Astrocyte of the cerebellum (primary cell): ENCODE results near the gene CNGA1.
"Not testable (repeated sequence)": the region's sequence is repeated elsewhere in the genome, so short reads cannot be mapped to it uniquely, and the experiment has no call there.

Experiments
- DNase-seq: peaks from one replicate; pipeline ENCODE4 v3.0.0-alpha.2; 2011; ENCODE audit warnings: low read depth
- H3K4me3 ChIP-seq: 2 replicates; pipeline ENCODE4 v1.5.1; 2011; ENCODE audit warnings: mild to moderate bottlenecking, low read depth, low read length, moderate library complexity
- in situ Hi-C: cut with HindIII; loops from 2 replicates; pipeline ENCODE4 v1.10.0; 2017; ENCODE audit warnings: low sequenced_read_pairs
- TF ChIP-seq, protein P1 (sequence below): IDR thresholded peaks from 2 replicates; pipeline ENCODE4 v1.5.1; 2012; ENCODE audit warnings: low read length, low read depth, moderate library complexity, mild to moderate bottlenecking; ENCODE audit errors: missing control alignments

CNGA1 gene

GRCh38 chr4:47939456-47939855 lies 77.0 kb downstream of the CNGA1 start:
- H3K4me3 ChIP-seq: no peak overlapping the region
- no peak for DNase-seq
- in situ Hi-C loops: loop anchor here (10.0 kb wide), 1 partner anchor 265 kb away; no protein-coding TSS in a partner anchor
- TF ChIP-seq, protein P1, sequence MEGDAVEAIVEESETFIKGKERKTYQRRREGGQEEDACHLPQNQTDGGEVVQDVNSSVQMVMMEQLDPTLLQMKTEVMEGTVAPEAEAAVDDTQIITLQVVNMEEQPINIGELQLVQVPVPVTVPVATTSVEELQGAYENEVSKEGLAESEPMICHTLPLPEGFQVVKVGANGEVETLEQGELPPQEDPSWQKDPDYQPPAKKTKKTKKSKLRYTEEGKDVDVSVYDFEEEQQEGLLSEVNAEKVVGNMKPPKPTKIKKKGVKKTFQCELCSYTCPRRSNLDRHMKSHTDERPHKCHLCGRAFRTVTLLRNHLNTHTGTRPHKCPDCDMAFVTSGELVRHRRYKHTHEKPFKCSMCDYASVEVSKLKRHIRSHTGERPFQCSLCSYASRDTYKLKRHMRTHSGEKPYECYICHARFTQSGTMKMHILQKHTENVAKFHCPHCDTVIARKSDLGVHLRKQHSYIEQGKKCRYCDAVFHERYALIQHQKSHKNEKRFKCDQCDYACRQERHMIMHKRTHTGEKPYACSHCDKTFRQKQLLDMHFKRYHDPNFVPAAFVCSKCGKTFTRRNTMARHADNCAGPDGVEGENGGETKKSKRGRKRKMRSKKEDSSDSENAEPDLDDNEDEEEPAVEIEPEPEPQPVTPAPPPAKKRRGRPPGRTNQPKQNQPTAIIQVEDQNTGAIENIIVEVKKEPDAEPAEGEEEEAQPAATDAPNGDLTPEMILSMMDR: no peak

- no peak for DNase-seq
- TF ChIP-seq, protein P1: no peak
- in situ Hi-C loops: loop anchor here (10.0 kb wide), 1 partner anchor 262 kb away; no protein-coding TSS in a partner anchor
- no peak overlapping the region for H3K4me3 ChIP-seq
Observed at GRCh38 chr4:47936336-47936735, 80.1 kb downstream of the CNGA1 start.

DNA sequence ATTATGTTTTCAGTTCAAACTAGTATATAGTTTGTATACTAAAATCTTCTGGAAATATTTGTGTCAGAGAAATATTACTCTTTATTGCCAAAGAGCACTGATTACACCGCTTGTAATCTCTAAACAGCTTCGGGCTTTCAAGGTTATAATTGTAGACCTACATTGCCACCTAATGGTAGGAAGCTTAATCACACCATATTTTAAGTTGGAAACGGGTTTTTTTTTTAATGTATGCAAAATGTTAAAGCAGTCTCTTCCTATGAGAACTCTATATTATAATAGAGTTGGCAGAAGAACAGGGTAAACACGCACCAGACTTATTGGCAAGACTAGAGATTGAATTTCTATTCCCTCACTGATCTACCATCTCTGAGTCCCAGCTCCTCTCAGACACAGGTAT lies 82.6 kb downstream of the CNGA1 start:
- H3K4me3 ChIP-seq: no peak overlapping the region
- in situ Hi-C loops: loop anchor here (10.0 kb wide), 1 partner anchor 259 kb away; no protein-coding TSS in a partner anchor
- TF ChIP-seq, protein P1: peak; percentile 40
- DNase-seq: no peak

GRCh38 chr4:47930971-47931804 lies 85.3 kb downstream of the CNGA1 start:
- TF ChIP-seq, protein P1: no peak
- in situ Hi-C loops: loop anchor here (10.0 kb wide), 1 partner anchor 256 kb away; no protein-coding TSS in a partner anchor
- peak; percentile 53 for DNase-seq
- H3K4me3 ChIP-seq: no peak overlapping the region

DNA sequence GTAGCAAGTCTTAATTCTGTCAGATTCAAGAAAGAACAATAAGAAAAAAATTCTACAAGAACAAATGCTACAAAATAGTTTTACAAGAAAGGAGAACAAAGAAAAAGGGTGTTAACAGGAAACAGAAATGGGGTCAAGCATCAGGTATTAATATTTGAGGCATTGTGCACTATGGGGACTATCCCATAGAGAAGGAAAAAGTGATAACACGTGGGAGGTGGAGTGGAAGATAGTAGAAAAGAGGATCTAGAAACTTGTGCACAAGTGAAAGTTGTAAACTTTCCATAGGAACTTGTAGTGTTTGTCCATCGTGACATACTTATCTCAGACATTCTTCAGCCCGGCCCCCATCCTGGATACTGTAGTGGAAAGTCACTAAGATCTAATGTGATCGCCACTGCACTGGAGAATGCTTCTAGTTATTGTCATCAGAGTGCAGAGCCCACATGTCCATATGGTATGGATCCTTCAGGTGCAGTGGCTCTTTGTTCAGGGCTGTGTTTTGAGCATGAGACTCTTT lies 86.7 kb downstream of the CNGA1 start:
- TF ChIP-seq, protein P1: no peak
- DNase-seq: no peak
- in situ Hi-C loops: loop anchor here (10.0 kb wide), 1 partner anchor 255 kb away; no protein-coding TSS in a partner anchor
- H3K4me3 ChIP-seq: no peak overlapping the region

DNA sequence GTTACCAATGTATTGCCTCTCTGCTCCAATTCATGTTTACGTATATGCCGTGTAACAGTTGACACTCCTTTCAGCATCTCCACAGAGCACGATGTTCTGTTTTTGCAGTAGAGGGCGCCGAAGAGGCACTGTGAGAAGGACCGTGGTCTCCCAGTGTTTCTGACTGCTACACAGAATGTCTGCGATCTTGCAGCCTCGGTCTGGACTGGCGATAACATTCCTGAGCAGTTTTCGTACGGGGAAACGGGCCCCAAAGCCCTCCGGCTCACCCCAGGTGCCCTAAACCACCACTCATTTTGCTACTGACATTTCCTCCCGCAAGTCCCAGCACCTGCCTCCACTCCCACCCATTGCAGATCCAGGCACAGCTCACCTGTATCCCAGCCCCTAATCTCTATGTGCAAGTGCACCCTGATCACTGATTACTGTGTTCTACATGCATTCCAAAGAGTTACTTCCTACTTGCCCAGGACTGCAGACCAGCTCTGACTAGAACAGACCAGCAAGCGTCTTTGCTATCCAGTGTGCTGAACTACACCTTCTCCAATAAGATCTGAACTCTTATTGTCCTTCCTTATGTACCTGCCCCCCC lies 89.7 kb downstream of the CNGA1 start:
- in situ Hi-C loops: no loop called here
- TF ChIP-seq, protein P1: peak; percentile 84
- H3K4me3 ChIP-seq: peak overlapping the region; percentile 1

GRCh38 chr4:47923261-47923608 lies 93.2 kb downstream of the CNGA1 start:
- H3K4me3 ChIP-seq, in situ Hi-C loops, DNase-seq: not testable (repeated sequence)

More for the DNA sequence above, 89.7 kb downstream of the CNGA1 start:
- no peak for DNase-seq

- in situ Hi-C loops, DNase-seq, H3K4me3 ChIP-seq: not testable (repeated sequence)
Observed at GRCh38 chr4:47922436-47923260, 93.8 kb downstream of the CNGA1 start.

GRCh38 chr4:47917163-47917562 lies 99.3 kb downstream of the CNGA1 start:
- DNase-seq, in situ Hi-C loops, H3K4me3 ChIP-seq: not testable (repeated sequence)
